KMS-11 (cell line): ENCODE results near the gene OSBP2.

Experiments
- H2AFZ ChIP-seq: fragments of 200-600 bp; sonication (generic); 2 replicates; pipeline ENCODE4 v1.6.1; 2016; ENCODE audit warnings: antibody characterized with exemption, mixed run types, low read depth
- H3K27ac ChIP-seq: fragments of 200-600 bp; sonication (generic); 2 replicates; pipeline ENCODE4 v1.6.1; 2016; ENCODE audit warnings: mild to moderate bottlenecking, mixed run types
- H3K27me3 ChIP-seq: fragments of 200-600 bp; sonication (generic); 2 replicates; pipeline ENCODE4 v1.6.1; 2017; ENCODE audit warnings: mild to moderate bottlenecking, low read depth, mixed run types, moderate library complexity; ENCODE audit not compliant: insufficient read depth
- H3K36me3 ChIP-seq: fragments of 200-600 bp; sonication (generic); 2 replicates; pipeline ENCODE4 v1.6.1; 2017; ENCODE audit warnings: mild to moderate bottlenecking, mixed run types; ENCODE audit not compliant: insufficient read depth
- H3K4me1 ChIP-seq: fragments of 200-600 bp; sonication (generic); 2 replicates; pipeline ENCODE4 v1.6.1; 2016; ENCODE audit warnings: mild to moderate bottlenecking, low read depth, mixed run types; ENCODE audit not compliant: poor library complexity, severe bottlenecking
- H3K4me2 ChIP-seq: fragments of 200-600 bp; sonication (generic); 2 replicates; pipeline ENCODE4 v1.7.0; 2016; ENCODE audit warnings: mild to moderate bottlenecking, mixed run types
- H3K4me3 ChIP-seq: fragments of 200-600 bp; sonication (generic); IDR thresholded peaks from 2 replicates; pipeline ENCODE4 v1.6.1; 2017; ENCODE audit warnings: low read depth, low read length, mixed read lengths; ENCODE audit not compliant: insufficient read depth
- H3K79me2 ChIP-seq: fragments of 200-600 bp; sonication (generic); 2 replicates; pipeline ENCODE4 v1.6.1; 2016; ENCODE audit warnings: low read depth, mixed run types; ENCODE audit not compliant: insufficient read depth
- H3K9ac ChIP-seq: fragments of 200-600 bp; sonication (generic); 2 replicates; pipeline ENCODE4 v1.6.1; 2016; ENCODE audit warnings: mild to moderate bottlenecking, mixed run types
- H4K20me1 ChIP-seq: fragments of 200-600 bp; sonication (generic); 2 replicates; pipeline ENCODE4 v1.6.1; 2016; ENCODE audit warnings: mild to moderate bottlenecking, mixed run types; ENCODE audit not compliant: insufficient read depth
- CTCF ChIP-seq: fragments of 200-600 bp; sonication (generic); conservative IDR thresholded peaks from 2 replicates; pipeline ENCODE4 v1.6.1; 2017; ENCODE audit warnings: low read depth, mild to moderate bottlenecking, antibody characterized with exemption, low read length, moderate library complexity, mixed read lengths

The OSBP2 gene

GRCh38 chr22:30843245-30843644 lies 148.6 kb downstream of the OSBP2 start:
- Histone ChIP-seq H3K27ac (no peak overlapping the region), H3K4me3 (no peak overlapping the region), H3K4me1 (no peaks in the 10 kb centered on the region), H2AFZ (no peak overlapping the region), H4K20me1 (no peaks in the 10 kb centered on the region), H3K4me2 (no peak overlapping the region), H3K79me2 (no peaks in the 10 kb centered on the region), H3K27me3 (no peaks in the 10 kb centered on the region), H3K36me3 (no peaks in the 10 kb centered on the region), H3K9ac (no peak overlapping the region)
- no peak for TF ChIP-seq CTCF

GRCh38 chr22:30847583-30847982 lies 152.9 kb downstream of the OSBP2 start:
- H3K4me2 ChIP-seq = no peak overlapping the region
- no peaks in the 10 kb centered on the region for H3K79me2 ChIP-seq

GRCh38 chr22:30855266-30855665 lies 160.6 kb downstream of the OSBP2 start:
- H3K79me2 ChIP-seq = no peaks in the 10 kb centered on the region
- no peaks in the 10 kb centered on the region for H3K36me3 ChIP-seq

More at GRCh38 chr22:30847583-30847982, 152.9 kb downstream of the OSBP2 start:
- no peak overlapping the region for H3K9ac ChIP-seq
- no peaks in the 10 kb centered on the region for H3K36me3 ChIP-seq
- H3K27me3 ChIP-seq = no peaks in the 10 kb centered on the region
- no peaks in the 10 kb centered on the region for H4K20me1 ChIP-seq
- H3K27ac ChIP-seq = no peak overlapping the region
- no peak for TF ChIP-seq CTCF
- no peak overlapping the region for H2AFZ ChIP-seq
- H3K4me1 ChIP-seq = no peaks in the 10 kb centered on the region
- H3K4me3 ChIP-seq = no peak overlapping the region

GRCh38 chr22:30855677-30856518 lies 161.2 kb downstream of the OSBP2 start:
- Histone ChIP-seq H3K36me3 (no peaks in the 10 kb centered on the region), H3K4me3 (no peak overlapping the region), H3K27me3 (no peaks in the 10 kb centered on the region), H2AFZ (no peak overlapping the region), H3K27ac (no peak overlapping the region), H3K4me2 (no peak overlapping the region), H3K4me1 (no peaks in the 10 kb centered on the region), H3K9ac (no peak overlapping the region), H3K79me2 (no peaks in the 10 kb centered on the region), H4K20me1 (no peaks in the 10 kb centered on the region)
- no peak for TF ChIP-seq CTCF

More at GRCh38 chr22:30855266-30855665, 160.6 kb downstream of the OSBP2 start:
- Histone ChIP-seq H3K4me3 (no peak overlapping the region), H4K20me1 (no peaks in the 10 kb centered on the region), H3K4me1 (no peaks in the 10 kb centered on the region), H3K4me2 (no peak overlapping the region), H3K27me3 (no peaks in the 10 kb centered on the region), H3K27ac (no peak overlapping the region), H2AFZ (no peak overlapping the region), H3K9ac (no peak overlapping the region)
- no peak for TF ChIP-seq CTCF
